ENCODE results near the gene ACTG2. TPM values are rescaled to one million over a fixed set of nuclear protein-coding genes. Genes with fewer than 3 reads are reported as not detected.

The ACTG2 gene
- total RNA-seq, 1 experiment from 2014 or later, result 2.7 TPM

DNA sequence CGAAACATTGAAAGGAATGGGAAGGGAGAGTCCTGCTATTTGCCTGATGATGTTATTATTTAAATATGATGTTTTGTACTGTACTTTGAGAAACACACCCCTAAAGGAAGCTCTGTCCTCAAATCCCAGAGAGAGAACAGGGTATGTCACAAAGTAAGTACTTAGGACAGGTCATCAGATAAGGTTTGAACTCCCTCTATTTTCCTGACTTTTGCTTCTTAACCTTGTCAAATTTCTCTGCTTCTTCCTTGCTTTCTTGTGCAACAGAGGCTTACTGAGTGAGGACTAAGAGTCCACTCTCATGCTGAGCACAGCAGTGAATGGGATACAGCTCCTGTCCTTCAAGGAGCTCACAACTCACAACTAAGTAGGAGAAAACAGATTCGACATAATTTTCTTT lies 37.6 kb downstream of the ACTG2 start:
- Histone ChIP-seq H3K27ac (ENCODE audit: low read depth, low read length, poor library complexity, severe bottlenecking) (no peak overlapping the region), H3K4me1 (ENCODE audit: insufficient read depth, low read length, poor library complexity, severe bottlenecking) (peaks cover 12% of the 10 kb centered on the region), H3K9me3 (ENCODE audit: low read depth, low read length, poor library complexity, severe bottlenecking) (no peaks in the 10 kb centered on the region), H3K27me3 (replicated peaks; ENCODE audit: insufficient read depth, low read depth, low read length, poor library complexity) (no peaks in the 10 kb centered on the region), H3K36me3 (ENCODE audit: insufficient read depth, low read length, poor library complexity, severe bottlenecking) (peaks cover 3% of the 10 kb centered on the region), H3K4me3 (ENCODE audit: low read depth, low read length, poor library complexity, severe bottlenecking) (no peak overlapping the region)
- POLR2A ChIA-PET (ENCODE audit: low non-redundant PET), result no interaction called here
- intact Hi-C loops (cut with micrococcal nuclease; ENCODE audit: unreplicated experiment), result no loop called here
- BruUV-seq (replicated peaks), result no TSS peak
- no peak for DNase-seq (ENCODE audit: low spot score)
- CTCF ChIA-PET, result no interaction called here
- no peak for TF ChIP-seq EZH2 (IDR thresholded peaks at IDR 0.05; ENCODE audit: borderline replicate concordance, low read depth, low read length, poor library complexity, severe bottlenecking)
- TF ChIP-seq, protein P1, sequence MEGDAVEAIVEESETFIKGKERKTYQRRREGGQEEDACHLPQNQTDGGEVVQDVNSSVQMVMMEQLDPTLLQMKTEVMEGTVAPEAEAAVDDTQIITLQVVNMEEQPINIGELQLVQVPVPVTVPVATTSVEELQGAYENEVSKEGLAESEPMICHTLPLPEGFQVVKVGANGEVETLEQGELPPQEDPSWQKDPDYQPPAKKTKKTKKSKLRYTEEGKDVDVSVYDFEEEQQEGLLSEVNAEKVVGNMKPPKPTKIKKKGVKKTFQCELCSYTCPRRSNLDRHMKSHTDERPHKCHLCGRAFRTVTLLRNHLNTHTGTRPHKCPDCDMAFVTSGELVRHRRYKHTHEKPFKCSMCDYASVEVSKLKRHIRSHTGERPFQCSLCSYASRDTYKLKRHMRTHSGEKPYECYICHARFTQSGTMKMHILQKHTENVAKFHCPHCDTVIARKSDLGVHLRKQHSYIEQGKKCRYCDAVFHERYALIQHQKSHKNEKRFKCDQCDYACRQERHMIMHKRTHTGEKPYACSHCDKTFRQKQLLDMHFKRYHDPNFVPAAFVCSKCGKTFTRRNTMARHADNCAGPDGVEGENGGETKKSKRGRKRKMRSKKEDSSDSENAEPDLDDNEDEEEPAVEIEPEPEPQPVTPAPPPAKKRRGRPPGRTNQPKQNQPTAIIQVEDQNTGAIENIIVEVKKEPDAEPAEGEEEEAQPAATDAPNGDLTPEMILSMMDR (conservative IDR thresholded peaks at IDR 0.05; ENCODE audit: low read depth, low read length), result no peak

DNA sequence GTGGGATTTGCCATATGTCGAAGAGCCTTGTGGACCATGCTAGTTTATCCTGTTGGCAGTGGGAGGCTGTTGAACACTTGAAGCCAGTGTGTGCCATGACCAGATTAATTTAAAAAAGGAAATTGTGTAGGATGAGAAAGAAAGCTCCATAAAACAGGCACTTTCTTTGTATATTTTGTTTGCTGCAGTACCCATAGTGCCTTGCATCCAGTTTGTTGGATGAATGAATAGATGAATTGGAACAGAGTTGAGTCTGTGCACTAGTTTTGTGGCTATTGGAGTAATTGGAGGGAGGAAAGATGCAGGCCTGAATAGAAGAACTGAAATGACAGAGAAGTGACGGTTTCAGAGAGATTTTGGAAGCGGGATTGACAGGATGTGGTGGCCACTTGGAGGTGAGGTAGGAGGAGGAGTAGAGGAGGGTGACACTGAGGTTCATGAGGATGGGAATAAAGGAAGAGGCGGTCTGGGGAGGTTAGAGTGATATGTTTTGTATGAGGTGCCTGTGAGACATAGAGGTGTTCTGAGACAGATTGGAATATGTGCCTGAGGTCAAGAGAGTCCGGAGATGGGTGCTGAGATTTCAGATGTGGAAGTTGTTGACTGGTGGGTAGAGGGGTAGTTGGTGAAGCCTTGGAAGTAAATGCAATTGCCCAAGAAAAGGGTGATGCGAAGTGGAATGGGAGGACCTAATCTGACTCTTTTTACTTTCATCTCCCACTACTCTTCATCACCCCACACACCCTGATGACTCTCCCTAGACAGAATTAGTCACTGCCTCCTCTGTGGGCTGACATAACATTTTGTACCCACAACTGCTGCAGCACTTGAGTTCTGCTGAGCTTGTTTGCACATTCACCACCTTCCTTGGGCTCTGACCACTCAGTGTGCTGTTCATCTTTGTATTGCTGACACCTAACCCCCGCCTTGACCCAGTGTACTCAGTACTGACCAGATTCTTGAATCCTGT lies 39.0 kb downstream of the ACTG2 start:
- H3K27me3 ChIP-seq (replicated peaks; ENCODE audit: insufficient read depth, low read depth, low read length, poor library complexity), result no peaks in the 10 kb centered on the region
- BruUV-seq (replicated peaks), result no TSS peak
- no peak for DNase-seq (ENCODE audit: low spot score)
- no peak overlapping the region for H3K4me3 ChIP-seq (ENCODE audit: low read depth, low read length, poor library complexity, severe bottlenecking)
- POLR2A ChIA-PET (ENCODE audit: low non-redundant PET), result no interaction called here
- TF ChIP-seq, protein P1 (conservative IDR thresholded peaks at IDR 0.05; ENCODE audit: low read depth, low read length), result no peak
- no peak for TF ChIP-seq EZH2 (IDR thresholded peaks at IDR 0.05; ENCODE audit: borderline replicate concordance, low read depth, low read length, poor library complexity, severe bottlenecking)
- H3K4me1 ChIP-seq (ENCODE audit: insufficient read depth, low read length, poor library complexity, severe bottlenecking), result peaks cover 12% of the 10 kb centered on the region
- H3K9me3 ChIP-seq (ENCODE audit: low read depth, low read length, poor library complexity, severe bottlenecking), result no peaks in the 10 kb centered on the region
- peaks cover 3% of the 10 kb centered on the region for H3K36me3 ChIP-seq (ENCODE audit: insufficient read depth, low read length, poor library complexity, severe bottlenecking)
- intact Hi-C loops (cut with micrococcal nuclease; ENCODE audit: unreplicated experiment), result no loop called here
- no peak overlapping the region for H3K27ac ChIP-seq (ENCODE audit: low read depth, low read length, poor library complexity, severe bottlenecking)
- CTCF ChIA-PET, result no interaction called here

- H3K9me3 ChIP-seq (ENCODE audit: low read depth, low read length, poor library complexity, severe bottlenecking), result no peaks in the 10 kb centered on the region
- BruUV-seq (replicated peaks), result no TSS peak
- H3K4me3 ChIP-seq (ENCODE audit: low read depth, low read length, poor library complexity, severe bottlenecking), result no peak overlapping the region
- intact Hi-C loops (cut with micrococcal nuclease; ENCODE audit: unreplicated experiment), result no loop called here
- peaks cover 5% of the 10 kb centered on the region for H3K4me1 ChIP-seq (ENCODE audit: insufficient read depth, low read length, poor library complexity, severe bottlenecking)
- no peak for DNase-seq (ENCODE audit: low spot score)
- ChIA-PET CTCF (no interaction called here), POLR2A (ENCODE audit: low non-redundant PET) (no interaction called here)
- no peaks in the 10 kb centered on the region for H3K27me3 ChIP-seq (replicated peaks; ENCODE audit: insufficient read depth, low read depth, low read length, poor library complexity)
- H3K36me3 ChIP-seq (ENCODE audit: insufficient read depth, low read length, poor library complexity, severe bottlenecking), result peaks cover 3% of the 10 kb centered on the region
- no peak overlapping the region for H3K27ac ChIP-seq (ENCODE audit: low read depth, low read length, poor library complexity, severe bottlenecking)
- TF ChIP-seq EZH2 (IDR thresholded peaks at IDR 0.05; ENCODE audit: borderline replicate concordance, low read depth, low read length, poor library complexity, severe bottlenecking), result no peak
- TF ChIP-seq, protein P1 (conservative IDR thresholded peaks at IDR 0.05; ENCODE audit: low read depth, low read length), result no peak
Measured at GRCh38 chr2:73933194-73933593, 40.4 kb downstream of the ACTG2 start.
